ENCODE measurements around the gene SLC12A4.
A peak's percentile ranks its signal among the peaks of the same experiment; 100 is the strongest.
"Not testable (repeated sequence)": the region's sequence is repeated elsewhere in the genome, so short reads cannot be mapped to it uniquely, and the experiment has no call there.

SLC12A4 gene

GRCh38 chr16:67976205-67976604 is 7.8 kb upstream of the SLC12A4 start:
- TF ChIP-seq POLR2A (IDR thresholded peaks at IDR 0.05; ENCODE audit: low read depth, low read length) (no peak), SPI1 (IDR thresholded peaks at IDR 0.05; ENCODE audit: low read depth, low read length) (no peak), PAX5 (IDR thresholded peaks at IDR 0.05; ENCODE audit: insufficient read depth, low read length, severe bottlenecking) (no peak)
- DNase-seq (ENCODE audit: insufficient read length, low spot score): no peak
- no peak for FAIRE-seq

- FAIRE-seq (no peak), DNase-seq (ENCODE audit: insufficient read length, low spot score) (no peak)
- TF ChIP-seq POLR2AphosphoS5 (IDR thresholded peaks at IDR 0.05; ENCODE audit: low read depth, low read length): no peak
- no peak for TF ChIP-seq TAF1 (IDR thresholded peaks at IDR 0.05; ENCODE audit: low read depth, low read length)
- no peak for TF ChIP-seq POU2F2 (IDR thresholded peaks at IDR 0.05; ENCODE audit: low read depth, low read length)
- TF ChIP-seq SPI1 (IDR thresholded peaks at IDR 0.05; ENCODE audit: low read depth, low read length): peak; percentile 28; the same call in 1 of the 2 replicates
- no peak for TF ChIP-seq PAX5 (IDR thresholded peaks at IDR 0.05; ENCODE audit: insufficient read depth, low read length, severe bottlenecking)
- no peak for TF ChIP-seq POLR2A (IDR thresholded peaks at IDR 0.05; ENCODE audit: low read depth, low read length)
Measured at GRCh38 chr16:67975321-67976105, 7.1 kb upstream of the SLC12A4 start.

DNA sequence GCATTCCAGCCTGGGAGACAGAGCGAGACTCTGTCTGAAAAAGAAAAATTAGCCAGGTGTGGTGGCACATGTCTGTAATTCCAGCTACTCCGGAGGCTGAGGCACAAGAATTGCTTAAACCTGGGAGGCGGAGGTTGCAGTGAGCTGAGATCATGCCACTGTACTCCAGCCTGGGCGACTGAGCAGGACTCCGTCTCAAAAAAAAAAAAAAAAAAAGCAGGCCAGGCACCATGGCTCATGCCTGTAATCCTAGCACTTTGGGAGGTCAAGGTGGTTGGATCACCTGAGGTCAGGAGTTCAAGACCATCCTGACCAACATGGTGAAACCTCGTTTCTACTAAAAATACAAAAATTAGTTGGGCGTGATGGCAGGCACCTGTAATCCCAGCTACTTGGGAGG is 3.8 kb upstream of the SLC12A4 start:
- not testable (repeated sequence) for FAIRE-seq; DNase-seq (ENCODE audit: insufficient read length, low spot score)

DNA sequence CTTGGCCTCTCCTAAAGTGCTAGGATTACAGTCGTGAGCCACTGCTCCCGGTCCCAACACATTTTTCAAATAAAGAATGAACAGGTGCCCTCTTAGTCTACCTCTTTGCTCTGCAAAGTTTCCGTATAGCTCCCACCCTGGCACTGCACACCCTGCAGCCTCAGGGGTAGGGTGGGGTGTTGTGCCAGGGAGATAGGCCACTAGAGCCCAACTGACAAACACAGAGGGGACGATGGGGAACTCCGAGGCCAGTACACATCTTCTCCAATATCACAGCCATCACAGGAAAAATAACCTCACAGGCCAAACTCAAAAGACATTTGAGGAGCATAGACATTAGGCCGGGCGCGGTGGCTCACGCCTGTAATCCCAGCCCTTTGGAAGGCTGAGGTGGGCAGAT is 2.7 kb upstream of the SLC12A4 start:
- no peak for DNase-seq (ENCODE audit: insufficient read length, low spot score)
- no peak for FAIRE-seq
- no peak for TF ChIP-seq POLR2A (IDR thresholded peaks at IDR 0.05; ENCODE audit: low read depth, low read length)
- TF ChIP-seq TAF1 (IDR thresholded peaks at IDR 0.05; ENCODE audit: low read depth, low read length): no peak
- TF ChIP-seq POLR2AphosphoS5 (IDR thresholded peaks at IDR 0.05; ENCODE audit: low read depth, low read length): no peak
- TF ChIP-seq SPI1 (IDR thresholded peaks at IDR 0.05; ENCODE audit: low read depth, low read length): no peak
- no peak for TF ChIP-seq PAX5 (IDR thresholded peaks at IDR 0.05; ENCODE audit: insufficient read depth, low read length, severe bottlenecking)
- no peak for TF ChIP-seq POU2F2 (IDR thresholded peaks at IDR 0.05; ENCODE audit: low read depth, low read length)

DNA sequence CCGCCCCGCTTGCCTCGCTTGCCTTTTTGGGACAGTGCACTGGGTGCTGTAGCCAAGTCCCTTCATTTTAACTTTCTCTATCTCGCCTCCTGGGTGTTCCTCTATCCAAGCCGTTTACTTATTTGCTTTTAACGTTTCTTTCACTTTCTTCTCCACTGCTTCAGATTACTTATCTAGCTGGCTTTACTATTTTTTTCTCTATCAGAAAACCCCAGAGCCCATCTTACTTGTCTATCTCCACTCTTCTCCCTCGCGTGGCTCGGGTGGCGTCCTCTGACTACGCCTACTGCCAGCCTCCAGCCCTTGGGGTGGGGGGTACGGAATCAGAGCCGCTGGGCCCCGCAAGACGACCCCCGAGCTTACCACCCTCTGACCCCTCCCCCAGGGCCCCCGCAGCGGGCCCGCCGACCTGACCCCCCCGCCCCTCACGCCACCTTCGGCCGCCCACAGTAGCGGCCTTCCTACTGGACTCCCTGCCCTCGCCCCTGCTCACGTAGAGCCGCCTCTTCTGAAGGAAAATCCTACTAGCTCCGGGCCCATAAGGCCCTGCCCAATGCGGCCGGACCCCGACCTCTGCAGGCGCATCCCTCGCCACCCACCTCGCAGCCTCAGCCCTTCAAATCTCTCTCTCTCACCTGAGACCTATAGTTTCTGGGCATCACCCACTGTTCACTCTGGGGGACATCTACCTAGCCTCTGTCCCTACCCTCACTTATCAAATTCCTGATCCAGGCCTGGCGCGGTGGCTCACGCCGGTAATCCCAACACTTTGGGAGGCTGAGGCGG is 1.0 kb upstream of the SLC12A4 start:
- DNase-seq (ENCODE audit: insufficient read length, low spot score) (peak; percentile 50), FAIRE-seq (no peak)
- TF ChIP-seq SPI1 (IDR thresholded peaks at IDR 0.05; ENCODE audit: low read depth, low read length) (no peak), TAF1 (IDR thresholded peaks at IDR 0.05; ENCODE audit: low read depth, low read length) (no peak), PAX5 (IDR thresholded peaks at IDR 0.05; ENCODE audit: insufficient read depth, low read length, severe bottlenecking) (no peak), POU2F2 (IDR thresholded peaks at IDR 0.05; ENCODE audit: low read depth, low read length) (no peak), POLR2AphosphoS5 (IDR thresholded peaks at IDR 0.05; ENCODE audit: low read depth, low read length) (no peak), POLR2A (IDR thresholded peaks at IDR 0.05; ENCODE audit: low read depth, low read length) (no peak)

DNA sequence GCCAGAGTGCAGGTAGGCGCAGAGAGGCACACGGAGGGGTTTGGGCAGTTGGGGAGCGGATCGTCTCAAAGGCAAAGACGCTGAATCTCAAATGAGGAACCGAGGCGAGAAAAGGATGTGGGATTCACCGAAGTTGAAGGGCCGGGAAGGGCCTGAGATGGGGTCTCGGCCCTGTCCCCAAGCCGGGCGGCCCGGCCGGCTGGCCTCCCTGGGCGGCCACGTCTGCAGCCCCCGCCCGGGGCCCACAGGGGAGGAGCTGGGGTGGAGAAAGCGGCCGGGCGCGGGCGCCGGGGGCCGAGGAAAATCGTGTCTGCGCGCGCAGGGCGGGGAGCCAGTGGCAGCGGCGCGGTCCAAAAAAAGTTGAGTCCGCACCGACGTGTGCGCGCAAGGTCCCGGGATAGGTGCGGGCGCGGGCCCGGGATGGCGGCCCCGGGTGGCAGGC is 458 bp downstream of the SLC12A4 start:
- TF ChIP-seq PAX5 (IDR thresholded peaks at IDR 0.05; ENCODE audit: insufficient read depth, low read length, severe bottlenecking): peak; percentile 10
- TF ChIP-seq SPI1 (IDR thresholded peaks at IDR 0.05; ENCODE audit: low read depth, low read length): peak; percentile 71; the same call in 1 of the 2 replicates
- no peak for TF ChIP-seq TAF1 (IDR thresholded peaks at IDR 0.05; ENCODE audit: low read depth, low read length)
- TF ChIP-seq POLR2A (IDR thresholded peaks at IDR 0.05; ENCODE audit: low read depth, low read length): no peak
- no peak for TF ChIP-seq POLR2AphosphoS5 (IDR thresholded peaks at IDR 0.05; ENCODE audit: low read depth, low read length)
- no peak for TF ChIP-seq POU2F2 (IDR thresholded peaks at IDR 0.05; ENCODE audit: low read depth, low read length)
- FAIRE-seq: no peak
- DNase-seq (ENCODE audit: insufficient read length, low spot score): peak; percentile 60

- TF ChIP-seq PAX5 (IDR thresholded peaks at IDR 0.05; ENCODE audit: insufficient read depth, low read length, severe bottlenecking): no peak
- TF ChIP-seq POLR2AphosphoS5 (IDR thresholded peaks at IDR 0.05; ENCODE audit: low read depth, low read length): no peak
- TF ChIP-seq SPI1 (IDR thresholded peaks at IDR 0.05; ENCODE audit: low read depth, low read length): no peak
- TF ChIP-seq TAF1 (IDR thresholded peaks at IDR 0.05; ENCODE audit: low read depth, low read length): no peak
- TF ChIP-seq POLR2A (IDR thresholded peaks at IDR 0.05; ENCODE audit: low read depth, low read length): no peak
- no peak for TF ChIP-seq POU2F2 (IDR thresholded peaks at IDR 0.05; ENCODE audit: low read depth, low read length)
- FAIRE-seq: peak; percentile 91
- DNase-seq (ENCODE audit: insufficient read length, low spot score): no peak
Measured at GRCh38 chr16:67967183-67967957, 1.1 kb downstream of the SLC12A4 start.

DNA sequence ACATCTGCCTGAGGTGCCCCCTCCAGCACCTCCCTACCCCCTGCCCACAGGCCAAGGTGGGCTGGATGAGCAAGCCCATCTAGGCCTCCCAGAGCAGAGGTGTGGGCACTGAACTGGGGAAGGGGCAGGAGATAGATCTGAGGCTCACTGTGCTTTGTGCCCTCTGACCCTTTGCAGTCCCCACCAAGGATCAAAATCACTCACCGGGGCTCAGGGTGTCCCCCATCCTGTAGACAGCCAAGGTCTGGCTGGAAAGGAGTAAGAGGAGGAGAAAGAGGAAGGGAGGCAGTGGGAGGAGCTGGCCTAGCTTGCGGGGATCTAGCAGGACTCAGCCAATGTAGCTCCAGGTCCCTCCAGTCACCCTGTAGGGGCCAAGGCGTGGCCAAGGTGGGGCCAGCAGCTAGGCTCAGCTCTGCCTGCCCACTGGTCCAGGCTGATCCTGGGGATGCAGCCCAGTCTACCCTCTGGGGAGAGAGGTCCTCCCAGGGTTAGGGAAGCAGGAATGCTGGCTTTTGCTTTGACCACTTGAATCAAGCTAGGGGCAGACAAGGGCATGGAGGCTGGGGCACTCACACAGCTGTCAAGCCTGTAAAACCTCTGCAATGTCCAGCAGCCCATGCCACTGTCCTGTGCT is 1.8 kb downstream of the SLC12A4 start:
- FAIRE-seq (no peak), DNase-seq (ENCODE audit: insufficient read length, low spot score) (no peak)
- TF ChIP-seq PAX5 (IDR thresholded peaks at IDR 0.05; ENCODE audit: insufficient read depth, low read length, severe bottlenecking) (no peak), SPI1 (IDR thresholded peaks at IDR 0.05; ENCODE audit: low read depth, low read length) (no peak), POLR2A (IDR thresholded peaks at IDR 0.05; ENCODE audit: low read depth, low read length) (no peak), POLR2AphosphoS5 (IDR thresholded peaks at IDR 0.05; ENCODE audit: low read depth, low read length) (no peak), POU2F2 (IDR thresholded peaks at IDR 0.05; ENCODE audit: low read depth, low read length) (no peak), TAF1 (IDR thresholded peaks at IDR 0.05; ENCODE audit: low read depth, low read length) (no peak)
